B cell (primary cell): ENCODE data around the gene CAMK1D.

ENCODE experiments used
- CTCF ChIP-seq: fragments of 200-600 bp; IDR thresholded peaks from one replicate; pipeline ENCODE4 v1.8.0; 2022; ENCODE audit warnings: antibody characterized with exemption, mild to moderate bottlenecking
- EZH2 ChIP-seq: IDR thresholded peaks from 2 replicates; pipeline ENCODE4 v1.6.1; 2012; ENCODE audit warnings: borderline replicate concordance, low read depth, mild to moderate bottlenecking, moderate library complexity, low read length; ENCODE audit not compliant: insufficient read depth, poor library complexity, severe bottlenecking

GRCh38 chr10:12322583-12323131, 26.7 kb upstream of the CAMK1D start:
- TF ChIP-seq CTCF: no peak
- TF ChIP-seq EZH2: no peak
